Uterus (tissue), 2 donors: ENCODE measurements around the gene OR5H2.

Experiments
- POLR2A ChIP-seq, 2 donors: fragments of 450-650 bp; IDR thresholded peaks; one replicate each; pipeline ENCODE4 v1.6.1; 2016; ENCODE audit warnings: antibody characterized with exemption in 2 of 2, mild to moderate bottlenecking in 1 of 2, moderate library complexity in 1 of 2
- TF ChIP-seq, protein P1 (sequence below), 4 experiments: fragments of 200-600 bp in 2 of 4; fragments of 450-650 bp in 2 of 4; sonication (generic) in 2 of 4; IDR thresholded peaks; one replicate each; pipeline ENCODE4 v1.5.1; 2016 to 2019; ENCODE audit warnings: antibody characterized with exemption in 4 of 4, mild to moderate bottlenecking in 2 of 4, moderate library complexity in 1 of 4

DNA sequence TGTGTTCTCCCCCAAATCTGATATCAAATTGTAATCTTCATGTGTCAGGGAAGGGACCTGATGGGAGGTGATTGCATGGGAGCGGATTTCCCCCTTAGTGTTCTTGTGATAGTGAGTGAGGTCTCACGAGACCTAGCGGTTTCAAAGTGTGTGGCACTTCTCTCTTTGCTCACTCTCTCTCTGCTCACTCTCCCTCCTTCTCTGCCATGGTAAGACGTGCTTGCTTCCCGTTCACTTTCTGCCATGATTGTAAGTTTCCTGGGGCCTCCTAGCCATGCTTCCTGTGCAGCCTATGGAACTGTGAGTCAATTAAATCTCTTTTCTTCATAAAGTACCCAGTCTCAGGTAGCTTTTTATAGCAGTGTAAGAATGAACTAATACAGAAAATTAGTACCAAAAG lies 48.8 kb upstream of the OR5H2 start:
- TF ChIP-seq, protein P1, sequence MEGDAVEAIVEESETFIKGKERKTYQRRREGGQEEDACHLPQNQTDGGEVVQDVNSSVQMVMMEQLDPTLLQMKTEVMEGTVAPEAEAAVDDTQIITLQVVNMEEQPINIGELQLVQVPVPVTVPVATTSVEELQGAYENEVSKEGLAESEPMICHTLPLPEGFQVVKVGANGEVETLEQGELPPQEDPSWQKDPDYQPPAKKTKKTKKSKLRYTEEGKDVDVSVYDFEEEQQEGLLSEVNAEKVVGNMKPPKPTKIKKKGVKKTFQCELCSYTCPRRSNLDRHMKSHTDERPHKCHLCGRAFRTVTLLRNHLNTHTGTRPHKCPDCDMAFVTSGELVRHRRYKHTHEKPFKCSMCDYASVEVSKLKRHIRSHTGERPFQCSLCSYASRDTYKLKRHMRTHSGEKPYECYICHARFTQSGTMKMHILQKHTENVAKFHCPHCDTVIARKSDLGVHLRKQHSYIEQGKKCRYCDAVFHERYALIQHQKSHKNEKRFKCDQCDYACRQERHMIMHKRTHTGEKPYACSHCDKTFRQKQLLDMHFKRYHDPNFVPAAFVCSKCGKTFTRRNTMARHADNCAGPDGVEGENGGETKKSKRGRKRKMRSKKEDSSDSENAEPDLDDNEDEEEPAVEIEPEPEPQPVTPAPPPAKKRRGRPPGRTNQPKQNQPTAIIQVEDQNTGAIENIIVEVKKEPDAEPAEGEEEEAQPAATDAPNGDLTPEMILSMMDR (IDR thresholded peaks at IDR 0.05): no peak
- no peak for TF ChIP-seq POLR2A (IDR thresholded peaks at IDR 0.05)
